Femur (tissue), 1 donor: ENCODE measurements around the gene PPAN.

ENCODE experiments used
- DNase-seq: peaks from one replicate; pipeline ENCODE4 v3.0.0-alpha.2; 2017

PPAN gene

DNA sequence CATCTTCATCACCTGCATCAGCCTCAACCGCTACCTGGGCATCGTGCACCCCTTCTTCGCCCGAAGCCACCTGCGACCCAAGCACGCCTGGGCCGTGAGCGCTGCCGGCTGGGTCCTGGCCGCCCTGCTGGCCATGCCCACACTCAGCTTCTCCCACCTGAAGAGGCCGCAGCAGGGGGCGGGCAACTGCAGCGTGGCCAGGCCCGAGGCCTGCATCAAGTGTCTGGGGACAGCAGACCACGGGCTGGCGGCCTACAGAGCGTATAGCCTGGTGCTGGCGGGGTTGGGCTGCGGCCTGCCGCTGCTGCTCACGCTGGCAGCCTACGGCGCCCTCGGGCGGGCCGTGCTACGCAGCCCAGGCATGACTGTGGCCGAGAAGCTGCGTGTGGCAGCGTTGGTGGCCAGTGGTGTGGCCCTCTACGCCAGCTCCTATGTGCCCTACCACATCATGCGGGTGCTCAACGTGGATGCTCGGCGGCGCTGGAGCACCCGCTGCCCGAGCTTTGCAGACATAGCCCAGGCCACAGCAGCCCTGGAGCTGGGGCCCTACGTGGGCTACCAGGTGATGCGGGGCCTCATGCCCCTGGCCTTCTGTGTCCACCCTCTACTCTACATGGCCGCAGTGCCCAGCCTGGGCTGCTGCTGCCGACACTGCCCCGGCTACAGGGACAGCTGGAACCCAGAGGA lies 7.9 kb downstream of the PPAN start:
- no peak for DNase-seq

DNA sequence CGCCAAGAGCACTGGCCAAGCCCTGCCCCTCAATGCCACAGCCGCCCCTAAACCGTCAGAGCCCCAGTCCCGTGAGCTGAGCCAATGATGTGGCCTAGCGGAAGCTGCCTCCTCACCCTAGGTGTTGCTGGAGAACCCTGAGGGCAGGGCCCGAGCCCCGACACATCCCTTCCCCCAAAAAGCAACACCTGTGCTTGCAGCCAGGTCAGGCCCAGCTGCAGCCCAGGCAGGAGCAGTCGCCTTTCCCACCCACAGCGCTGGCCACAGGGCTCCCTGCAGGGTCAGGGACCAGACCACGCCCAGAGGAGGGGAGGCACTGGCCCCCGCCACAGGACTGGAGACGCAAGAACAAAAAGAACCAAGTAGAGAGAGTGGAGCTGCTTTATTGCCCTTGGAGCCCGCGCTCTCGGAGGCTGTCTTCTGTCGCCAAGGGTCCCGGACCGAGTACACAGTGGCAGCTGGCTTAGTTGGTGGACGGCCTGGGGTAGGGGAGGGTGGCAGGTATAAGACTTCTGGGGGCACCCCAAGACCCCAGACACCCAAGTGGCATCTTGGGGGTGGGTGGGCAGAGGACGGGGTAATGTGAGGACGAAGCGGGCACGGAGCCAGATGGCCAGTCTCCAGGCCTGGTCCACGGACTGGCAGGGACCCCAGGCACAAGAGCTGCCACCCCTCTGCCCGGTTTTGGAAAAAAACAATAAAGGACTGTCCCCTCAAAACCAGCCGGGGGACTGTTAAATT lies 8.7 kb downstream of the PPAN start:
- no peak for DNase-seq

DNA sequence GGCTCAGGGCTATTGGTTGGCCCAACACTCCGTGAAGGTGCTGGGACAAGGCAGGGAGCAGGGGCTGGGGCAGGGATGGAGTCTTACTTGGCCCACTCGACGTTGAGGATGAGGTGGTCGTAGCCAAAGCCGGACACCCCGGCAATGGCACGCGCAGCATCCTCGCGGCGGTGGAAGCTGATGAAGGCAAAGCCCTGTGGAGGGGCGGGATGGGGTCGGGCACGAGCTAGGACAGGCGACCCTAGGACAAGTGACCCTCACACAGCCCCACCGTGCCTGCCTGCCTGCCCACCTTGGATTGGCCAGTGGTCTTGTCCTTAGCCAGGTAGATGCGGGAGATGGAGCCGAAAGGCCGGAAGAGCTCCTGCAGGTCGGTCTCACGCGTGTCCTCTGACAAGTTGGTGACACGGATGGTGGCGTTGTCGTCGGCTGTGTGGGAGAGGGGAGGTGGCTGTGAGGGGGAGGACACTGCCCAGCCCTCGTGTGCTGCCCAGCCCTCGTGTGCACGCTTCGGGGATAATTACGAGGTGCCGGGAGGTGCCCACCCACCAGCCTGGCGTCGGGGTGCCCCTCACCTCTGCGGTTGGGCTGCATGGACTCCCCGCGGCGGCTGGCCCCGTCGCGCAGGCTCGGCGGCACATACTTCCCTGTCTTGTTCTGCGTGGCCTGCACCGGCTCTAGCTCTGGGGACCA lies 9.4 kb downstream of the PPAN start:
- no peak for DNase-seq

DNA sequence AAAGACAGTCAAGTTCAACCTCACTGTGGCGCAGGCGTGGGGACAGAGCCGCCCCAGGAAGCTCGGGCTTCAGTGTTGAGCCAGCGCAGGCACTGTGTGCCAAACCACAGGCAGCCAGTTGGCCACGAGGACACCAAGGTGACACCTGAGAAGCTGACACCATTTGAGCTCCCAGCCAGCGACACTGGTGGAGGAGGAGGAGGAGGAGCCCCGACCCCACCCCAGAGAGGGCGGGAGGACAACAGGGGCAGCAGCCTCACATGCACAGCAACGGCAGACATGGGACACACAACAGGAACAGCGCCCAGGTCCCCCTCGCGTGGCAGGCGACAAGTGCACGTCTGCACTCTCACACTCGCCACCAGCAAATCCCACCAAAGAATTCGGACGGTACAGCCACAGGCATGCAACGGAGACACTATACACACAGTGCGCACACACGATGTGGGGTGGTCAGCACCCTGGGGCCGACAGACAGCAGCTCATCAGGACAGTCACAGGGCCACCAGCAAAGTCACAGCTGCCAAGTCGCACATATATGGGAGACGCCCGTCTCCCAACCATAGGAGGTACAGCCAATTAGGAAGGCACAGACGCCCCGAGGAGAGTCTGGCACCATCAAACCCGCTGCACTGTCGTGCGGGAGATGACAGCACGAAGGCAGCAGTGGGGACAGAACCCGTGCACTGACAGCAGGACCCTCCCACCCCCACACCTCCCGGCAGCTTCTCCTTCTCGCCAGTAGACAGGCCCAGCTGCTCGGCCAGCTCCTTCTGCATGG lies 10.1 kb downstream of the PPAN start:
- no peak for DNase-seq

DNA sequence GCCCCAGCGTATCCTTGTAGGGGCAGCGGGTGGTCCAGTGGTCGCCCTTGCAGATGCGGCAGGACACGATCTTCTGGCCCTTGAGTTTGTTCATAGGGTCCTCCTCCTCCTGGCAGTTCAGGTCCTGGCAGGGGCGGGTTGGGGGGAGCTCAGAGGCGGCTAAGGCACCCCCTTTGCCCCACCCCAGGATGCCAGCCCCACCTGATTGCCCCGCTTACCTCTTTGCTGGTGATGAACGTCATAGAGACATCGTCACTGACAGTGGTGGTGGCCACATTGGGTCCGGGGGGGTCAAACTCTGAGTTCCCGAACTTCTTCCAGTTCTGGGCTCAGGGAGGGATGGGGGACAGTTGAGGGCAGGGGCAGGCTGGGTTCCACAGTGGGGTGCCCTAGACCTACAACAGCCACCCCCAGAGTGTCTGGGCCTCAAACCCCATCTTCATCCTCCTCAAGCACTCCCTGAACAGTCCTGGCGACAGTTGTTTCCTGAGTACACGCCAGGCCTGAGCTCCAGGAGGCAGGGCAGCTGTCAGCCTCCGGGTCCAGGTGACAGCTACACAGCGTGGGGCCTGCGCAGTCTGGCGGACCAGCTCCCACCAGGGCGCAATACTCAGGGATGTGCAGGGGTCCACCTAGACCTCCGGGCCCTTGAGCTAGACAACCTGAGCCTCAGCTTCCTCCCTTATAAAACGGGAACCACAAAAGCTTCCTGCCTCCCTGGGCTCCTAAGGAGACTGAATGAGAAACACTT lies 10.9 kb downstream of the PPAN start:
- DNase-seq: no peak

DNA sequence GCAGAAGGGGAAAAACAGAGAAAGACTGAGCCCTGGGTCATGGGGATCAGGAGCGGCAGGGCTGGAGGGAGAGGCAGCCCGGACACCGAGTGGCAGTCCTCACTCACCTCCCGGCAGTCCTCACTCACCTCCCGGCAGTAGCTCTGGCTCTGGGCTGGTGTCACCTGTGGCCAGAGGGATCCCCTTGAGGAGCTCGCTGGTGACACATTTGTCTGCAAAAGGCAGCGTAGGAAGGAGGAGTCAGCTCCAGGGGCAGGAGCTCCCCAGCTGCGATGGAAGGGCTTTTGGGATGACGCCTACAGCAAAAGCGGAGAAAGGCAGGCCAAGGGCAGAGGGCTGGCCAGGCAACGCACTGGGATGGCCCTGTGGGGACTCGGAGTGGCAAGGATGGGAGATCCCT lies 12.8 kb downstream of the PPAN start:
- DNase-seq: no peak

DNA sequence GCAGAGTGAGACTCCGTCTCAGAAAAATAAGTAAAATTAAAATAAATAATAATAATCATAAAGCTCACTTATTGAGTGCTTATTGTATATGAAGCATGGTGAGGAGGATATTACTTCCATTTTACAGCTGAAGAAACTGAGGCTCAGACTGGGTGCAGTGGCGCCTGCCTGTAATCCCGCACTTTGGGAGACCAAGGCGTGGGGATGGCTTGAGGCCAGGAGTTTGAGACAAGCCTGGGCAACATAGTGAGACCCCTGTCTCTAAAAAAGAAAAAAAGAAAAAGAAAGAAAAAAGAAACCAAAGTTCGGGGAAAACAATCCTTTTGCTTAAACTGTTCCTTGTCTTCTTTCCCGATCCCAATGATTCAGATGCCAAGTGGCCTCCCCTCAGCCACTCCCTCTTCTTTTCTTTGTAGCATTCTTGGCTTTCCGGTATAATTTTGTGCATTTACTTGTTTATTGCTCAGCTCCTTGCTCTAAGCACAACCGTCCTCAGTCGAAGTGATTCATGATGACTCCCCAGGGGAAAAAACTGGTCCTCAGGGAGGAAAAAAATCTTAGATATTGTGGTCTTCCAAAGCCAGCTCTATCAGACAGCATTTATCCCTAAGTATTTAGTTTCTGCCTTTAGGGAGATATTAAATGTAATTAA lies 14.5 kb downstream of the PPAN start:
- peak; percentile 60 for DNase-seq

DNA sequence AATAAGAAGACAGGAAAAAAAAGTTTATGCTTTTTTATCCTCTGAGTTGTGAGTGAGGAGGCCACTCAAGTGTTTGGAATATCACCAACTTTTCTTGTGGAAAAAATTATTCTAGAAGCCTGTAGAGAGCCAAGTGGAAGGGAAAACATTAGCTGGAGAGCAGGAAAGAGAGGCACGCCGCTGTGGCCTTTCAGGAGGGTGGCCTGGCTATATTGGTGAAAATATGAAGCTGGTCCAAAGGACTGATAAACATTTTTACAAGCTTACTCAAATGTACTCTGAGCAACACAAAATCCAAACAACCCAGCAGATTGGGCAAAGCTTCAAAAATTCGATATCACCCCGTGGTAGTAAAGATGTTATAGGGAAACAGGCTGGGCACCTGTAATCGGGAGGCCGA lies 15.9 kb downstream of the PPAN start:
- no peak for DNase-seq

DNA sequence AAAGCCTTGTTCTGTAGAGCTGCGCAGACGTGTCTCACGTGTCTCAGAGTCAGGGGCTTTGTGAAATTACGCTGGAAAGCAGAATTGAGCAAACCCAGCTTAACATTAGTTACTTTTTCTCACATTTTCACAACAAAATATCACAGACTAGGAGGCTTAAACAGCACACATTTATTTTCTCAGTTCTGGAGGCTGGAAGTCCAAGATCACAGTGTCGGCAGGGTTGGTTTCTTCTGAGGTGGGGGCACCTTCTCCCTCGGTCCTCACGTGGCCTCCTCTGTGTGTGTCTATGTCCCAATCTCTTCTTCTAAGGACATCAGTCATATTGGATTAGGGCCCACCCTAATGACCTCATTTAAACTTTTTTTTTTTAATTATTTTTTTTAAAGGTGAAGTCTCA lies 18.3 kb downstream of the PPAN start:
- no peak for DNase-seq

DNA sequence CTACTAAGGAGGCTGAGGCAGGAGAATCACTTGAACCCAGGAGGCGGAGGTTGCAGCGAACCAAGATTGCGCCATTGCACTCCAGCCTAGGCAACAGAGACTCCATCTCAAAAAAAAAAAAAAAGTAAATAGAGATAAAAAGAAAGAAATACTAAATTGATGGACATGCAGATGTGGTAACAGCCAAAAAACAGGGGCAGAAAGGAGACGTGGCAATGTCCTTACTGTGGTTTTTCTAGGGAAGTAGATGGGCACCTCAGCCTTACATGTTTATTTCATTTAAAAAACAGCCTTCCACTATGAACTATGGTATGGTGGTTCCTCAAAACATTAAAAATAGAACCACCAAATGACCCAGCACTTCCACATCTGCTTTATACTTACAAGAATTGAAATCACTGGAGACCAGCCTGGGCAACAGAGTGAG lies 20.1 kb downstream of the PPAN start:
- no peak for DNase-seq

DNA sequence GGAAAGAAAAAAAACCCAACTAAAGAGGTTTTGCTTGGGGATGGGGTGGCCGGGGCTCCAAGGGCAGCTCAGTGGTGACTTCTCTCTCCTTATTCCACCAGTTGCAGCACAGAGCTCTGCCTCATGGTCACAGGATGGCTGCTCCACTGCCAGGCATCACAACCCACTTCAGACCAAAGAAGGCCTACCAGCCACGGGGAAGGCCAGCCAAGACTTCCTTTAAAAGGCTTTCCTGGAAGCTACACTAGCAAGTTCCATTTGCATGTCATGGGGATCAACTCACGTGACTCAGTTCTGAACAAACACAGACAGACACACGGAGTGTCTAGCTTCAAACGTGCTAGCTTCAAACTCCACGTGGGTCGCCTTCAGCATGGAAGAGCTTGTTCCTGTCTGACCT lies 26.7 kb downstream of the PPAN start:
- DNase-seq: no peak

DNA sequence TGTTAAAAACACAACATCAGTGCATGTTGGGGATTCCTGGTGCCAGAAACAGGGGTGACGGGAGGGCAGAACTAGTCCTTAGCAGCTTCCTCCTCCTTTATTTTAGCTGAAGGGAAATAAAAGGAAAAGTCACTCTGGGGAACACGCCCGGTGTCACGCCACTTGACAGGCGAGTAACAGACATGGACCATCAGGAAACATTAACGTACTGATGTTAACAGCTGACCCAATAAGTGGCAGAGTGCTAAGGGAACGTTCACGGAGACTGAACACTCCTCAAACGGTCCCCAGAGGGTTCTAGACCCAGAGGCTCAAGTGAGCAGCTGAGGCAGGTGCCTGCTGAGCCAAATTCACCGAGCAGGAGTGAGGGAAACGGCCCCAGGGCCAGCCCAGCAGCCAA lies 27.4 kb downstream of the PPAN start:
- DNase-seq: no peak

DNA sequence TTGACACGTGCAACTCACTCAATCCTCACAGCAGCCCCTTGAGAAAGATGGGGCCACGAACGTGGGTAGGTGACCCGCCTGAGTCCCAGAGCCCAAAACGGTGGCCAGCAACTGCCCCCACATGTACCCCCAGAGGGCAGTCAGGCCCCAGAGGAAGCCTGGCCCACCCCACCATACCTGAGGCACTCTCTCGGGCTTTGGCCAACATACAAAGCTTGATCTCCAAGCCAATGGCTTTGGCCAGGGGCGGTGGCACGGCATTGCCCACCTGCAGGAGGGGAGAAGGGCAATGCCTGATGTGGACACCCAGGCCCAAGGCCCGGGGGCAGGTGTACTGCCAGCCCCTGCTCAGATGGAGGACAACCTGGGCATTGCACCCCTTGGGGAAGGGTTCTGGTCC lies 27.9 kb downstream of the PPAN start:
- no peak for DNase-seq

DNA sequence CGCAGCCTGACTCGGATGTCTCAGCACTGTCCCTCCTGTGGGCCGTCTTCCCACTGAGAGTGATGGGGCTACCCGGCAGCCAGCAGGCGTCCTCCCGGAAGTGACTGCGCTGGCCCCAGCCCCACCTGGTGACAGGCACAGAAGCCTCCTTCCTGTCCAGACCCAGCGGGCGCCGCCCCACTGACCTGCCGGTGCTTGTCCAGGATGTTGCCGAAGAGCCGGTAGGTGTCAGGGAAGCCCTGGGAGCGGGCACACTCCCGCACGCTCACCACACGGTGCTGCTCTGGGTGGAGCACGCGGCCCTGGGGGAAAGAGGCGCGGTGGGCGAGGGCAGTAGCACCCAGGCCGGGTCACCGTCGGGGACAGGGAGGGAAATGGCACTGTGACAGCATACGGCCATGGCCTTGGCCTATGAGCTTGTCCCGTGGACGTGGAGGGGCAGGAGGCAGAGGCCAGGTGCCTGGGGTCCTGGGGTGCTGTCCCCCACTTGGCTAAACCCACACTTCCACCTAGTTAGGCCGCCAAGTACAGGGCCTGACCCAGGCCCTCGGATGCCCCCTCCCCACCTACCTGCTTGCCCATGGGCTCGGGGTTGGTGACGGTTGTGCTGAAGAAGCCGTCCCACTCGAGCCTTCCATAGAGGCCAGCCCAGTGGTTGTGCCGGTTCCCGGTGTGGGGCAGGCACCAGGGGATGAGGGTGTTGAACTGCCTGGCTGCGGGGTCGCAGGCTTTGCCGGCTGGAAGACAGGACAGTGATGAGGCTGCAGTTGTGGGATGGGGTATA lies 29.6 kb downstream of the PPAN start:
- DNase-seq: no peak

DNA sequence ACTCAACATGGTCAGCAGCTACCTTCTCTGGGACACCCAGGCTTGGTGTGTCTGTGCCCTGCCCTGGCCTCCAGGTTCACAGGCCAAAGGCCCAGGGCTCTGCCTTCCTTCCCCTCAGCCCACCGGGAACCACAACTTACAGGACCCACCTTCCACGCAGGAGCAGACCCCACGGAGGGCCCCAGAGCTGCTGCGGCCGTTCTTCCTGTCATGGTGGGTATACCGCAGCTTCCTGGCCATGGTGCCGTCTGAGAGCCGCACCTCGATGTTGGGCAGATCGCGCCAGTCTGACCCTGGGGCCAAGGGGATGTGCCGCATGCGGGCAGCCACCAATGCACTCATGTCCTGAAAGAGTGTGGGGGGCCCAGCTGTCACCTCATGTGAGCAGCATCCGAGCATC lies 30.8 kb downstream of the PPAN start:
- DNase-seq: no peak

DNA sequence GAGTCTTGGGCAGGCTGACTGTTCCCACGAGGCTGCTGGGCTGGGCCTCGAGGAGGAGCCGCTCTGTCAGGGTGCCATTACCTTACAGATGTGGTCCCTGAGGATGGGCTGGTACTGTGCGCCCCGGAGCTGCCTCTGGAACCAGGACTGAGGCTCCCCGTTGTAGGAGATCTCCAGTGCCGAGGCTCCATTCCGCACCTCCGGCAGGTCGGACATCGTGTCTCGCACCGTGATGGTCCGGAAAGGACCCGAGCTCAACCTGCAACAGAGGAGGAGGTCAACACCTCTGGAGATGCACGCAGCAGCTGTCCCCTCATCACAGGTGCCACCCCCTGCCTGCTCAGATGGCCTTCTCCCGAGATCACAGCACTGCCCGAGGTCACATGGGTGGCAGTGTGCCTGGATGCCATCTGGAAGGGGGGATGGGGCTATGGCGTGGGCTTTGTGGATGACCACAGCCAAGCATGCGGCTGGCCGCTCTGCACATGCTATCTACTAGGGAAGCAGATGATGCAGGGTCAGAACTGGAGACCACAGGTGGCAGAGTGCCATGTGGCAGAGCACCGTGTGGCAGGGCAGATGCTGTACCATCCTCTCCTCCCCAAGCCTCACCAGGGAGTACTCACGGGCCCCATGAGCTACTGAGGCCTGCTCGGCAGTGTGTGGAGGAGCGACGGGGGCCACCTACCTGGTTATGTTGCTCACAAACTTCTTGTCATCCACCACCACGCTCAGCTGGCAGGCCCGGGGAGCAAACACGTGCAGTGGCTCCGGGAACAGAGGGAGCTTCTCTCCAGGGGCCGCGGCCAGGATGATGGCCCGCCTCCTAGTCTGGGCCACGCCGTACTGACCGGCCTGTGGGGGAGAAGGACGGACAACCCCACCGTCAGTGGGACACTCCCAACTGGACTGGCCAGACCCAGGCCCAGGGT lies 31.9 kb downstream of the PPAN start:
- DNase-seq: no peak

DNA sequence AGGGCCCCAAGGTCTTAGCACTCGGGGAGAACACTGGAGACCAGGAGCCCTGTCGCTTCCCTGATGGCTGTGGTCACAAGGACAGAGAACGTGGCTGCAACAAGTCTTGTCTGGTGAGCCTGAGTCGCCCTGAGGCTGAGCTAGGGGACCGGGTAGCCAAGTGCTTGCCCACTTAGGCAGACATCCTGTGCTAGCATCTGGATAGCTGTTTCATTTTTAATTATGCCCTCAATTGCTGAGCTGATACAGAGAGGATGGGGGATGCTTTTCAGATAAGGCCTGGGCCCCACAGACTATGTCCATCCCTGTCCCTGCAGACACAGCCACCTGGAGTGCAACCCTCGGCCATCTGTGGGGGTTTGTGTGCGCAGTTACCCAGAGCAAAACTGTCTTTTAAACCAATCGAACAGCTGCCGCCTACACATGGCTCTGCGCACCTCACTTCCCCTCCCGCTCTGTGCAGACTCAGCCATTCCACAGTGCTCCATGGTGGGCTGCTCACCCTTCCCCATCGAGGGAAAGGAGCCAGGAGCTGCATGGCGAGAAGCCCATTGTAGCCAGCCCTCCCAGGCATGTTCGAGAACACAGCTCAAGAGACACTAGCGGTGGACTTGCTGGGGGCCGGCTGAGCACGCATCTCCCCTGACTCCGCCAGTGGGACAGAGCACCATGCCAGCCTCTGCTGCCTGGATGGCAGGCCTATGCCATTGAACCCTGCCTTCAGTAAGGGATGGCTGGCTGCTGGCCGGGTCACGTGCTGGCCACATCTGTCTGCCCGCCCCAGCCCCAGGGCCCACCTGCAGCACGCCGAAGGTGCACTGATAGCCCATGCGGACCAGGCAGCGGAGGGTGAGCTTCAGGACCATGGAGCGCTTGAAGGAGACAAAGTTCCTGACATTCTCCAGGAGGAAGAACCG lies 33.0 kb downstream of the PPAN start:
- no peak for DNase-seq

DNA sequence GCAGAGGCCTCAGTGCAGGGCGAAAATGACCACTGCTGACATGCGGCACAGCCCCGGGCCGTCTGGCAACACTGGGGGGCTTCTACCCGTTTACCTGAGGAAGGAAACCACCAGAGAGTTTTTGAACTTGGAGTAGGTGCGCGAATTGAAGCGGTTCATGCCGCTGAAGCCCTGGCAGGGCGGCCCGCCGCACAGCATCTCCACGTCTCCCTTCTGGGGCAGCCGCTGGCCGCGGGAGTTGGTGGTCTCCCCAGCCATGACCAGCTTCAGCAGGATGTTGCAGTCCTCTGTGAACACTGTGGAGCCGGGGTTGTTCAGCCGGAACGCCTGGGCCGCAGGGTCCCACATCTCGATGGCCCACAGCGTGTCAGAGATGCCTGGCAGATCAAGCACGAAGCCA lies 33.8 kb downstream of the PPAN start:
- DNase-seq: no peak

DNA sequence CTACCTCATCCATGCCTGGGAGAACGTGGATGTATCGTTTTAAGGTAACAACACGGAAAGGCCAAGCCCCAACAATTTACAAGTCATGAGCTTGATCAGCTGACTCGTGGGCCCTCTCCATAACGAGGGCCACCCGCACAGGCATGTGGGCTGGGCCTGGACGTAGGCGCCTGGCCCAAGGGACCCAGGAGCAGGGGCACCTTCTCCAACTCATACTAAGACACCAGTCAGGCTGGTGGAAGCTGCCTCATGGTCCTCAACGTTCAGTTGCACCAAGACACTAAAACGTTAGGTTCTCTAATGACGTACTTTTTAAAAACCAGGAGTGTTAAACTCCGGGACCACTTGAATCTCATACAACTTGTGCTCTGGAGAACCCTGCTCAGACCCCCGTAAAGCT lies 35.3 kb downstream of the PPAN start:
- DNase-seq: no peak
